ENCODE data around the gene SCYL3. TPM values are rescaled to one million over a fixed set of nuclear protein-coding genes. Genes with fewer than 3 reads are reported as not detected.

Gene SCYL3
- total and polyA plus RNA-seq, 2 of the 13 experiments (the other 11 are each of a cell fraction or from before 2014, with no cell fraction given), result 3.3 to 4.9 TPM

- in situ Hi-C loops (cut with HindIII; ENCODE audit: extremely low pct_ligation_motif_present, low pct_unique_long_range_greater_than_20kb), result no loop called here
- DNase-seq (ENCODE audit: low spot score) (no peak), ATAC-seq (peak; percentile 11; the same call in 1 of the 3 replicates), FAIRE-seq (no peak)
- Histone ChIP-seq H3K9ac (ENCODE audit: insufficient read depth, low read depth, low read length) (peak overlapping the region; percentile 95), H3K27ac (ENCODE audit: extremely low read length, insufficient read depth, low read length) (peak overlapping the region; percentile 99), H3K9me3 (ENCODE audit: low read length) (no peaks in the 10 kb centered on the region), H3K4me2 (ENCODE audit: low read depth, low read length) (peak overlapping the region; percentile 83), H4K20me1 (ENCODE audit: insufficient read depth, low read length) (no peaks in the 10 kb centered on the region), H3K79me2 (ENCODE audit: insufficient read depth, low read length) (peaks cover 17% of the 10 kb centered on the region), H3K27me3 (ENCODE audit: control insufficient read depth in 1 of 2, insufficient read depth in 2 of 2, low read length in 2 of 2) (peaks cover 0 to 4% of the 10 kb centered on the region in 2 experiments; a peak in 1 of 5 replicates), H3K36me3 (replicated peaks in 1 of 2; ENCODE audit: control insufficient read depth in 1 of 2, insufficient read depth in 2 of 2, low read length in 2 of 2) (peaks cover 0 to 2% of the 10 kb centered on the region in 2 experiments; a peak in 3 of 5 replicates), H3K4me1 (ENCODE audit: insufficient read depth, low read length) (peaks cover 36% of the 10 kb centered on the region), H2AFZ (ENCODE audit: low read length) (no peak overlapping the region), H3K4me3 (replicated peaks in 1 of 3; ENCODE audit: insufficient read depth in 1 of 3, low read depth in 2 of 3, low read length in 3 of 3) (peak overlapping the region; percentile 81 to 90 (median 87))
- ChIA-PET POLR2A (interaction anchor here (0.6 to 2.6 kb wide), 7 partner anchors 10 to 639 kb away, joined by 3 to 14 read pairs (median 4); partner anchors contain the start of genes F5, GORAB and METTL18), CTCF (ENCODE audit: low intra/inter-chr PET ratio, low total read pairs) (no interaction called here)
- intact Hi-C loops (cut with micrococcal nuclease; ENCODE audit: unreplicated experiment), result loop anchor here (2.0 to 10.0 kb wide), 4 partner anchors 32 to 1592 kb away; partner anchors contain the start of genes F5 and PRRC2C
- 1% methylated on average over 22 of the region's 51 CpGs for WGBS (ENCODE audit: low lambda C conversion rate)
- BruUV-seq (replicated peaks), result no TSS peak
- TF ChIP-seq JARID2 (CRISPR knock-in tag; IDR thresholded peaks at IDR 0.05; ENCODE audit: insufficient replicate concordance) (no peak), ZNF687 (CRISPR knock-in tag; IDR thresholded peaks at IDR 0.05) (0 out of 2 replicates have a peak, but pooled peaks have one; percentile 49), SNAI1 (CRISPR knock-in tag; IDR thresholded peaks at IDR 0.05; ENCODE audit: borderline replicate concordance) (peak; percentile 14; the same call in 1 of the 2 replicates), SMAD9 (CRISPR knock-in tag; IDR thresholded peaks at IDR 0.05) (no peak), HIC2 (CRISPR knock-in tag; IDR thresholded peaks at IDR 0.05; ENCODE audit: low read depth) (no peak), CSRNP1 (CRISPR knock-in tag; IDR thresholded peaks at IDR 0.05) (peak; percentile 19; the same call in 1 of the 2 replicates), ZBTB37 (CRISPR knock-in tag; IDR thresholded peaks at IDR 0.05) (0 out of 2 replicates have a peak, but pooled peaks have one; percentile 23), ZNF17 (CRISPR knock-in tag; IDR thresholded peaks at IDR 0.05) (no peak), ZEB1 (IDR thresholded peaks at IDR 0.05; ENCODE audit: insufficient replicate concordance, low read depth) (peak; percentile 12), UBTF (CRISPR knock-in tag; IDR thresholded peaks at IDR 0.05) (peak; percentile 80)
Measured at GRCh38 chr1:169892927-169893644, 610 bp downstream of the SCYL3 start.

Data from HepG2 (cell line).